GM12878 (cell line): ENCODE data around the gene CITED1.

Experiments
- BHLHE40 ChIP-seq, 2 experiments: fragments of 450-650 bp in 1 of 2; IDR thresholded peaks; 2 replicates each; pipeline ENCODE4 v1.6.1; 2011 to 2017; ENCODE audit warnings: low read depth in 2 of 2, borderline replicate concordance in 1 of 2, improper control_type of control experiment in 1 of 2, low read length in 1 of 2, mild to moderate bottlenecking in 1 of 2
- EZH2 ChIP-seq: IDR thresholded peaks from 2 replicates; pipeline ENCODE4 v1.6.1; 2012; ENCODE audit warnings: low read depth, mild to moderate bottlenecking, control low read depth, inconsistent platforms, low read length, borderline replicate concordance; ENCODE audit not compliant: control insufficient read depth
- FOS ChIP-seq: IDR thresholded peaks from 3 replicates; pipeline ENCODE4 v1.6.1; 2011; ENCODE audit warnings: borderline replicate concordance; ENCODE audit not compliant: insufficient read length; ENCODE audit errors: extremely low read depth
- KLF5 ChIP-seq: fragments of 450-650 bp; IDR thresholded peaks from 2 replicates; pipeline ENCODE4 v1.6.1; 2014; ENCODE audit warnings: mild to moderate bottlenecking; ENCODE audit not compliant: partially characterized antibody
- MXI1 ChIP-seq: fragments of 150-350 bp; IDR thresholded peaks from 2 replicates; pipeline ENCODE4 v1.6.1; 2011; ENCODE audit warnings: low read depth, mild to moderate bottlenecking, inconsistent platforms, low read length, improper control_type of control experiment
- POLR2A ChIP-seq: IDR thresholded peaks from 2 replicates; pipeline ENCODE4 v1.6.1; 2011; ENCODE audit warnings: low read depth, mild to moderate bottlenecking, low read length
- POLR2AphosphoS5 ChIP-seq: IDR thresholded peaks from 2 replicates; pipeline ENCODE4 v1.6.1; 2011; ENCODE audit warnings: mild to moderate bottlenecking, low read length, inconsistent platforms
- SMAD1 ChIP-seq: fragments of 450-650 bp; IDR thresholded peaks from 2 replicates; pipeline ENCODE4 v1.6.1; 2018; ENCODE audit warnings: mild to moderate bottlenecking, low read depth; ENCODE audit not compliant: partially characterized antibody
- TAF1 ChIP-seq: IDR thresholded peaks from 2 replicates; pipeline ENCODE4 v1.6.1; 2011; ENCODE audit warnings: mild to moderate bottlenecking, low read depth, low read length, borderline replicate concordance
- TF ChIP-seq, protein P1 (sequence below), 3 experiments: IDR thresholded peaks in 2 of 3; conservative IDR thresholded peaks in 1 of 3; 2 replicates each; pipeline ENCODE4 v1.5.1; 2011; ENCODE audit warnings: low read depth in 3 of 3, low read length in 3 of 3, mild to moderate bottlenecking in 3 of 3, control low read depth in 2 of 3, moderate library complexity in 2 of 3, inconsistent platforms in 1 of 3, mixed read lengths in 1 of 3; ENCODE audit not compliant: control insufficient read depth in 2 of 3, insufficient read depth in 1 of 3; ENCODE audit errors: extremely low read depth in 1 of 3

DNA sequence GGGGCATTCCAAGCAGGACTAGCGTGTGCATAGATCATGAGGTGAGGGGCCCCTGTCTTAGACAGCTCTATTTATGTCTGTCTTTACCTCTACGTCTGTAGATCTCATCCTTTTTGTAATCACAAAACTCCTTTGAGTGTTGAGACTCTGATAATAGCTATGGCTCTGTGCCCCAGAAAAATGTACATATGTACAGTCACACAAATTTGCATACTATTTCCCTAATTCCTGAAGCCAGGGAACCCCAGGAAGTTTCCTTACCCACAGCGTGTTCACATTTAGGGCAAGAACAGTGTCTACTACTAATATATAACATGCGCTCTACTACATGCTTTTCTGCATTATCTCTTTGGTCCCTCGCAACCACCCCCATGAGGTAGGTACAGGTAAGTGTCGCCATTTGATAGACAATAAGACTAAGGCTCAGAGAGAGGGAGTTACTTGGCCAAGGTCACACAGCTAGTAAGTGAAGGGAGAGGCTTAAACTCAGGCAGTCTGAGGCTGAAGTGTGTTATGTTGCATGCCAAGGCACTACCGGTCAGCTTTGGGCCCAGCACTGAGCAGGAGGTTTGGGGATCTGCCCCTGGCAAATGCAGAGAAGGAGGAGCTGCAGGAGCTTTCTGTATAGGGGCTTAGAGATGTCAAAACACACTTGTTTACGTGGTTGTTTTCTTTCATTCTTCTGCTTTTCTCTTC lies 21.0 kb upstream of the CITED1 start:
- TF ChIP-seq, protein P1, sequence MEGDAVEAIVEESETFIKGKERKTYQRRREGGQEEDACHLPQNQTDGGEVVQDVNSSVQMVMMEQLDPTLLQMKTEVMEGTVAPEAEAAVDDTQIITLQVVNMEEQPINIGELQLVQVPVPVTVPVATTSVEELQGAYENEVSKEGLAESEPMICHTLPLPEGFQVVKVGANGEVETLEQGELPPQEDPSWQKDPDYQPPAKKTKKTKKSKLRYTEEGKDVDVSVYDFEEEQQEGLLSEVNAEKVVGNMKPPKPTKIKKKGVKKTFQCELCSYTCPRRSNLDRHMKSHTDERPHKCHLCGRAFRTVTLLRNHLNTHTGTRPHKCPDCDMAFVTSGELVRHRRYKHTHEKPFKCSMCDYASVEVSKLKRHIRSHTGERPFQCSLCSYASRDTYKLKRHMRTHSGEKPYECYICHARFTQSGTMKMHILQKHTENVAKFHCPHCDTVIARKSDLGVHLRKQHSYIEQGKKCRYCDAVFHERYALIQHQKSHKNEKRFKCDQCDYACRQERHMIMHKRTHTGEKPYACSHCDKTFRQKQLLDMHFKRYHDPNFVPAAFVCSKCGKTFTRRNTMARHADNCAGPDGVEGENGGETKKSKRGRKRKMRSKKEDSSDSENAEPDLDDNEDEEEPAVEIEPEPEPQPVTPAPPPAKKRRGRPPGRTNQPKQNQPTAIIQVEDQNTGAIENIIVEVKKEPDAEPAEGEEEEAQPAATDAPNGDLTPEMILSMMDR (IDR thresholded peaks at IDR 0.05 in 2 of 3, conservative IDR thresholded peaks at IDR 0.05 in 1 of 3; ENCODE audit: control insufficient read depth in 2 of 3, extremely low read depth in 1 of 3, insufficient read depth in 1 of 3, low read depth in 3 of 3, low read length in 3 of 3): no peak
- TF ChIP-seq MXI1 (no peak), BHLHE40 (IDR thresholded peaks at IDR 0.05; ENCODE audit: borderline replicate concordance in 1 of 2, low read depth in 2 of 2, low read length in 1 of 2) (no peak), POLR2AphosphoS5 (no peak), EZH2 (no peak), FOS (no peak), SMAD1 (no peak), KLF5 (no peak), POLR2A (no peak), TAF1 (no peak)
